Suprapubic skin (tissue), 3 donors: ENCODE data around the gene LNPEP.

ENCODE experiments used
- CTCF ChIP-seq, 2 donors: fragments of 200-600 bp in 1 of 2; fragments of 450-650 bp in 1 of 2; sonication (generic) in 1 of 2; IDR thresholded peaks; one replicate each; pipeline ENCODE4 v1.5.1; 2016 to 2019; ENCODE audit warnings: antibody characterized with exemption in 2 of 2, mild to moderate bottlenecking in 1 of 2, moderate library complexity in 1 of 2
- POLR2A ChIP-seq, 2 donors: fragments of 450-650 bp; IDR thresholded peaks; one replicate each; pipeline ENCODE4 v1.6.1; 2017; ENCODE audit warnings: antibody characterized with exemption in 2 of 2, mild to moderate bottlenecking in 2 of 2, moderate library complexity in 2 of 2

GRCh38 chr5:96903300-96903699 lies 32.6 kb upstream of the LNPEP start:
- no peak for TF ChIP-seq POLR2A (IDR thresholded peaks at IDR 0.05)
- no peak for TF ChIP-seq CTCF (IDR thresholded peaks at IDR 0.05)
